DOHH2 (cell line): ENCODE measurements around the gene BAIAP2.

Experiments
- H3F3A ChIP-seq: fragments of 200-600 bp; sonication (generic), shearing (Covaris generic); 2 replicates; pipeline ENCODE4 v1.6.0; 2016; ENCODE audit warnings: antibody characterized with exemption, mild to moderate bottlenecking; ENCODE audit not compliant: control insufficient read depth, insufficient read depth
- H3K27ac ChIP-seq: fragments of 200-600 bp; sonication (generic); 2 replicates; pipeline ENCODE4 v1.5.1; 2014; ENCODE audit warnings: low read depth, mild to moderate bottlenecking, low read length, moderate library complexity
- H3K27me3 ChIP-seq: fragments of 200-600 bp; sonication (generic); 2 replicates; pipeline ENCODE4 v1.6.1; 2014; ENCODE audit warnings: mild to moderate bottlenecking, low read length, mixed read lengths; ENCODE audit not compliant: control insufficient read depth
- H3K36me3 ChIP-seq: fragments of 200-600 bp; sonication (generic); 2 replicates; pipeline ENCODE4 v1.6.1; 2014; ENCODE audit warnings: mild to moderate bottlenecking, low read length, moderate library complexity, mixed read lengths; ENCODE audit not compliant: control insufficient read depth
- H3K4me1 ChIP-seq: fragments of 200-600 bp; sonication (generic); 2 replicates; pipeline ENCODE4 v1.6.1; 2014; ENCODE audit warnings: mild to moderate bottlenecking, low read length, mixed read lengths; ENCODE audit not compliant: control insufficient read depth
- H3K4me2 ChIP-seq: fragments of 200-600 bp; sonication (generic); 2 replicates; pipeline ENCODE4 v1.6.0; 2014; ENCODE audit warnings: mild to moderate bottlenecking, low read length, moderate library complexity
- H3K4me3 ChIP-seq: fragments of 200-600 bp; sonication (generic); 2 replicates; pipeline ENCODE4 v1.5.1; 2014; ENCODE audit warnings: mild to moderate bottlenecking, low read length, mixed read lengths
- H3K79me2 ChIP-seq: fragments of 200-600 bp; sonication (generic); 2 replicates; pipeline ENCODE4 v1.6.1; 2014; ENCODE audit warnings: mild to moderate bottlenecking, low read length, mixed read lengths; ENCODE audit not compliant: control insufficient read depth
- H3K9me2 ChIP-seq: fragments of 200-600 bp; sonication (generic); replicated peaks from 2 replicates; pipeline ENCODE4 v1.6.1; 2014; ENCODE audit warnings: mild to moderate bottlenecking, low read length, mixed read lengths; ENCODE audit not compliant: control insufficient read depth
- H3K9me3 ChIP-seq: fragments of 200-600 bp; sonication (generic); 2 replicates; pipeline ENCODE4 v1.6.1; 2014; ENCODE audit warnings: antibody characterized with exemption, low read length, mixed read lengths; ENCODE audit not compliant: control insufficient read depth, insufficient read depth
- H4K20me1 ChIP-seq: fragments of 200-600 bp; sonication (generic); 2 replicates; pipeline ENCODE4 v1.6.0; 2014; ENCODE audit warnings: low read depth, mild to moderate bottlenecking, antibody characterized with exemption, low read length, moderate library complexity; ENCODE audit not compliant: control insufficient read depth, insufficient read depth
- CTCF ChIP-seq: fragments of 200-600 bp; sonication (generic); IDR thresholded peaks from one replicate; pipeline ENCODE4 v1.5.1; 2014; ENCODE audit warnings: antibody characterized with exemption, mild to moderate bottlenecking, low read depth, low read length; ENCODE audit not compliant: poor library complexity, severe bottlenecking
- EZH2phosphoT487 ChIP-seq: fragments of 200-600 bp; sonication (generic); IDR thresholded peaks from 2 replicates; pipeline ENCODE4 v1.6.1; 2017; ENCODE audit warnings: borderline replicate concordance, mild to moderate bottlenecking, antibody characterized with exemption, low read length, moderate library complexity, mixed read lengths

The BAIAP2 gene

DNA sequence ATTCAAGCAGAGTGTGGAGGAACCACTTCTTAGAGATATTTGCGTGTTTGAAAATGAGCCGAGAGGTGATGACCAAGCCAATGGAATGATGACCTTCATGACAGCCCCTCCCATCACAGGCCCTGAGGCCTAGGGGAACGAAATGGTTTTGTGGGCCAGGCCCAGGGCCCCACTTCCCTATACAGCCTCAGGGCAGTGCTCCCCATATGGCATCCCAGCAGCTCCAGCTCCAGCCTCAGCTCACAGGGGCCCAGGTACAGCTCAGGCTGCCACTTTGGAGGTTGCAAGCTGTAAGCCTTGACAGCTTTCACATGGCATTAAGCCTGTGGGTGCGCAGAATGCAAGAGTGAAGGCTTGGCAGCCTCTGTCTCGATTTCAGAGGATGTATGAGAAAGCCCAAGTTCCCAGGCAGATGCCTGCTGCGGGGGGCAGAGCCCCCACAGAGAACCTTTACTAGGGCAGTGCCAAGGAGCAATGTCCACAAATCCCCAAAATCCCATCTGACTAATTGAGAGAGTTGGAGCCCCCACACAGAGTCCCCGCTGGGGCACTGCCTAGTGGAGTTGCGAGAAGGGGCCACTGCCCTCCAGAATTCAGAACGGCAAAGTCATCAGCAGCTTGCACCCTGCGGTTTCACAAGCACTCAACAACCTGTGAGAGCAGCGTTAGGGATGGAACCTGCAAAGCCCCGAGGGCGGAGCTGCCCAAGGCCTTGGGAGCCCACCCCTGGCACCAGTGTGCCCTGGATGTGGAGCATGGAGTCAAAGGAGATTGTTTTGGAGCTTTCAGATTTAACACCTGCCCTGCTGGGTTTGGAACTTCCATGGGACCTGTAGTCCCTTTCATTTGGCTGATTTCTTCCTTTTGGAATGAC lies 22.1 kb upstream of the BAIAP2 start:
- Histone ChIP-seq H3K4me3 (no peak overlapping the region), H3K36me3 (no peaks in the 10 kb centered on the region), H3K9me2 (no peaks in the 10 kb centered on the region), H3K27me3 (peaks cover 8% of the 10 kb centered on the region), H3F3A (no peaks in the 10 kb centered on the region), H3K27ac (no peak overlapping the region), H3K79me2 (no peaks in the 10 kb centered on the region), H4K20me1 (no peaks in the 10 kb centered on the region), H3K4me1 (peaks cover under 1% of the 10 kb centered on the region; the same call in 1 of the 2 replicates), H3K9me3 (peaks cover 4% of the 10 kb centered on the region; the same call in 1 of the 2 replicates), H3K4me2 (no peak overlapping the region)
- TF ChIP-seq CTCF, result no peak
- TF ChIP-seq EZH2phosphoT487, result no peak

DNA sequence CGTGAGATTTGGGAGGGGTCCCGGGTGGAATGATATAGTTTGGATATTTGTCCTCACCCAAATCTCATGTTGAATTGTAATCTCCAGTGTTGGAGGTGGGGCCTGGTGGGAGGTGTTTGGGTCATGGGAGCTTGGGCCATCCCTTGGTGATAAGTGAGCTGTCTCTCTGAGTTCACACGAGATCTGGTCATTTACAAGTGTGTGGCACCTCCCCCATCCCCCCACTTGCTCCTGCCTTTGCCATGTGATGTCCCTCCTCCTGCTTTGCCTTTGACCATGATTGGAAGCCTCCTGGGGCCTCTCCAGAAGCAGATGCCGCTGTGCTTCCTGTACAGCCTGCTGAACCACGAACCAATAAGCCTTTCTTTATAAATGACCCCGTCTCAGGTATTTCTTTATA lies 21.3 kb upstream of the BAIAP2 start:
- no peak overlapping the region for H3K27ac ChIP-seq
- no peak overlapping the region for H3K4me2 ChIP-seq
- H3K9me3 ChIP-seq, result peaks cover 4% of the 10 kb centered on the region; the same call in 1 of the 2 replicates
- no peak overlapping the region for H3K4me3 ChIP-seq
- TF ChIP-seq EZH2phosphoT487 (no peak), CTCF (no peak)
- peaks cover 6% of the 10 kb centered on the region for H3K4me1 ChIP-seq
- no peaks in the 10 kb centered on the region for H3F3A ChIP-seq
- no peaks in the 10 kb centered on the region for H3K9me2 ChIP-seq
- H3K36me3 ChIP-seq, result no peaks in the 10 kb centered on the region
- H3K27me3 ChIP-seq, result peaks cover 17% of the 10 kb centered on the region
- H4K20me1 ChIP-seq, result no peaks in the 10 kb centered on the region
- no peaks in the 10 kb centered on the region for H3K79me2 ChIP-seq

GRCh38 chr17:81015136-81015535 lies 19.8 kb upstream of the BAIAP2 start:
- Histone ChIP-seq H4K20me1 (no peaks in the 10 kb centered on the region), H3K27ac (no peak overlapping the region), H3K4me3 (no peak overlapping the region), H3K36me3 (no peaks in the 10 kb centered on the region), H3K4me1 (peaks cover 6% of the 10 kb centered on the region), H3K4me2 (no peak overlapping the region), H3K27me3 (peaks cover 21% of the 10 kb centered on the region), H3K9me2 (no peaks in the 10 kb centered on the region), H3F3A (no peaks in the 10 kb centered on the region), H3K9me3 (peaks cover 4% of the 10 kb centered on the region; the same call in 1 of the 2 replicates), H3K79me2 (no peaks in the 10 kb centered on the region)
- TF ChIP-seq EZH2phosphoT487, result no peak
- TF ChIP-seq CTCF, result no peak
